ENCODE data around the gene SLC6A17.

SLC6A17 gene

GRCh38 chr1:110150330-110151174, at the start of gene SLC6A17:
Gene SLC6A17, plus strand, starts transcription at chr1:110150494. Its CDS starts 16,436 bp downstream, at chr1:110166930.
- DNase-seq = no peak

DNA sequence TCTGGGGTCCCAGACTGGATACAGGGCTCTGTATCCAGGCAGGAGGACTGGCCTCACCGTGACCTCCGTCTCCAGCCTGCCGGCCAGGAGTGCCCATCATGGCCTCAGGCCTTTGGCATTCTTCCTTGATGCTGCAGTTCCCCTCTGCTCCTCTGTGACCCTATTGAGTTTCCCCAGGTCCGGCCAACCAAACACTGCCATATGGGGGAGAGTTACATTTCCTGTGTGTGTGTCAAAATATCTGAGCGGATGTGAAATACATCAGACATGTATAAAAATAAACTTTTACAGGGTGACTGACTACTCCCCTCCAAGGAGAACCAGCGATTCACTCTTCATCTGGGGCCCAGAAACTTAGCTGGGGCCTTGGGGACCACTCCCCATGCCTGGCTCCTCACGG, 48.2 kb upstream of the SLC6A17 start:
- DNase-seq = no peak

- DNase-seq = peak; percentile 61
These were observed 44.0 kb upstream of the SLC6A17 start for GRCh38 chr1:110106013-110106941.

DNA sequence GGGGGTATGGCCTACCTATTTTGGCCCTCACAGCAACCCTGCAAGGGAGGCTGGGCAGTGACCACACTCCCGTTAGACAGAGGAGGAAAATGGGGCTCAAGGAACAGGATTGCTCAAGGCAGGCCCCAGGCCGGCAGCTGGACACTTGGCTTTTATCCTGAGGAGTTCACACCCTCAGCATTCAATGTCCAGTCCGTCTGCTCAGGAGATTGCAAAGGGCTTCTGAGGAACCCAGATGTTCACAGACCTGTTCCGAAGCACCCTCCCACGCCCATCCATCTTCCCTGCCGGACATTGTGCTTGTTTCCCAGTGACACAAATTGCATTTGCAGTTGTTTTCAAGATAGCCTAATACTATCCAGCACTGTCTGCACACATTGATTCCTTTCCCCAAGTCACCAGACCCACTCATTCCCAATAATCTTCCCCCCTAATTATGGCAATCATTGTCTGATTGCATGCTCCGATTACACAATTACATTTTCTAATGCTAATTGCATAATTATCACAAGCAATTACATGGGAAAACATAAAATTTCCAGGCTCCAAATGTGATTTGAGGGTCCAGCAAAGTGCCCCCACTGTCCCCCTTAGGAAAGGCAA, 42.3 kb upstream of the SLC6A17 start:
- DNase-seq = no peak

- no peak for DNase-seq
These were observed 39.2 kb upstream of the SLC6A17 start for GRCh38 chr1:110111081-110111480.

- no peak for DNase-seq
These were observed 38.2 kb upstream of the SLC6A17 start, which contains the start of gene UBL4B for GRCh38 chr1:110112143-110112542. Gene UBL4B, plus strand, starts transcription at chr1:110112443. Its CDS starts 92 bp downstream, at chr1:110112535.

DNA sequence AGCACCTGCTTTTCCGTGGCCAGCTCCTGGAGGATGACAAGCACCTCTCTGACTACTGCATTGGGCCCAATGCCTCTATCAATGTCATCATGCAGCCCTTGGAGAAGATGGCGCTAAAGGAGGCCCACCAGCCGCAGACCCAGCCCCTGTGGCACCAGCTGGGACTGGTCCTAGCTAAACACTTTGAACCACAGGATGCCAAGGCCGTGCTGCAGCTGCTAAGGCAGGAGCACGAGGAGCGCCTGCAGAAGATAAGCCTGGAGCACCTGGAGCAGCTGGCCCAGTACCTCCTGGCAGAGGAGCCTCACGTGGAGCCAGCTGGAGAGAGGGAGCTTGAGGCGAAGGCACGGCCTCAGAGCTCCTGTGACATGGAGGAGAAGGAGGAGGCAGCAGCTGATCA, 37.6 kb upstream of the SLC6A17 start:
- no peak for DNase-seq

- no peak for DNase-seq
These were observed 36.7 kb upstream of the SLC6A17 start for GRCh38 chr1:110113551-110113950.

DNA sequence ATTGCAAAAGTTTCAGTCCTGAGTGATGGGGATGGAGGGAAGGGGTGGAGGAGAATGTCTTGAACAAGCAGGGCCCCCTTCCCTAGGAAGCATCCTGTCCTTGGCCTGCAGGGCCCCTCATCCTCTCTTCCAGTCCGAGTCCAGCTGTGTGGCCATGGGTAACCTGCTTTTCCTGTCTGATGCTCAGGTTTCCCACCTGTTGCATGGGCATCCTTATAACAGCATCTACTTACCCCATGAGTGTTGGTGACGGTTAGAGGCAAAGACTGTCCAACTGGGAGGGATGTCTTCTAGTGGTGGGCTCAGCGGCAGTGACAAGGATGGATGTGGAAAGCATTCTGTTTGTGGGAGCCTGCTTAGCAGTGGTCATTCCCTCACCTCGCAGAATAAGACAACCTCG, 36.1 kb upstream of the SLC6A17 start:
- no peak for DNase-seq

DNA sequence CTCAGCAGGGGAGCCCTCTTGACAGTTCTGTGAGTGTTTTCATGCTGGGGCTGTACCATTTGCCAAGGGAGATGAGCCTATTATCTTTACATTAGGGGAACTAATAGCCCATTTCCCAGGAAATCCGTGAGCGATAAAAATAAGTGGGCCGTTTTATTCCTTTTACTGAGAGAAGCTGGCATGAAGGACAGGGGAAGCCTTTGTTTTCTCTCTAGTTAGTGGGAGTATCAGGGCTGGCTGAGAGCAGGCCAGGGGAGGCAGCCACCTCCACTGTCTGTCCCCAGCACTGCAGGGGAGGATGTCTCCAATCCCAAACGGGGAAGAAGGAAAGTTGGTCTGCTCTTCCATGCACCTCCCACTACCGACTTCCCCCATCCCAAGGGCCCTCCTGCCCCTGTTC, 35.5 kb upstream of the SLC6A17 start:
- DNase-seq = no peak

DNA sequence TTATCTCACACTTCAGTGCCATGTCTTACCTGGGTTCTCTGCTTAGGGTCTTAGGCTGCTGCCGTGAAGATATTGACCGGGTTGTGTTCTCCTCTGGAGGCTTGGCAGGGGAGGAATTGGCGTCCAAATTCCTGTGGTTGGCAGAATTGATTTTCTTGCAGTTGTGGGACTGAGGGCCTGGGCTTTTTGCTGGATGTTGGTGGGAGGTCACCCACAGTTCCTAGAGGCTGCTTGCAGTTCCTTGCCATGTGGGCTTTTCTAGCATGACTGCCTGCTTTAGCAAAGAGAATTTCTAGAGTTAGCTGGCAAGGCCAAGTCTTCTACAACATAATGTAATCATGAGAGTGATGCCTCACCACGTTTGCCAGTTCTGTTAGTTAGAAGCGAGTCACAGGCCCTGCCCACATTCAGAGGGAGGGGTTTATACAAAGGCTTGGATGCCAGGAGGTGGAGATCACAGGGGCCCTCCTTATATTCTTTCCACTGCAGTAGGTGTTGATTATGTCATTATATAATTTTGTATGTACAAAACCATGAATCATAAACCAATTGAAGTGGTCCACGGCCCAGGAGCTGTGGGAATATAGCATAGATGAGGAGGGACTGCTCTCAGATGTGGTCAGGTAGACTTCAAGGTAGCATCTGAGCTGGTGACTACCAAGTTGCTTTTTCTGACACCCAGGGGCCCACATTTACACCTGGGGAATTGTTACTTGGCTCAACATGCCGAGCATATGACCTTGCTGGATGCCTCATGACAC, 31.5 kb upstream of the SLC6A17 start:
- no peak for DNase-seq

DNA sequence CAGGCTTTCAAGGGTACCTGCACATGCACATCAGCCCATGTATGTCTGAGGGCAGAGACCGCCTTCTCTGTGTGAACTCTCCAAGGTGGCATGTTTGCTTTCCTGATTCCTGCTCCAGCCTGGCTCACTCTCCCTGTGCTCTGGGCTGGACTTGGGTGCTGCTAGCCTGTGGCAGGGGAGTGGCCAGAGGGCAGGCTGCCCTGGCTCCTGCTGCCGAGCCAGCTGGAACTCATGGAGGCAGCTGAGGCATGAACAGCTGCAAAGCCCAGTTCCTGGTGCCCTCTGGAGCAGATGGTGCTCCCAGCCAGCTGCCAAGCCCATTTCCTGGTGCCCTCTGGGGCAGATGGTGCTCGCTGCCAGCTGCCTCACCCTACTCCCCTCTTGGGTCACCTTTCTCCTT, 30.5 kb upstream of the SLC6A17 start:
- DNase-seq = no peak

DNA sequence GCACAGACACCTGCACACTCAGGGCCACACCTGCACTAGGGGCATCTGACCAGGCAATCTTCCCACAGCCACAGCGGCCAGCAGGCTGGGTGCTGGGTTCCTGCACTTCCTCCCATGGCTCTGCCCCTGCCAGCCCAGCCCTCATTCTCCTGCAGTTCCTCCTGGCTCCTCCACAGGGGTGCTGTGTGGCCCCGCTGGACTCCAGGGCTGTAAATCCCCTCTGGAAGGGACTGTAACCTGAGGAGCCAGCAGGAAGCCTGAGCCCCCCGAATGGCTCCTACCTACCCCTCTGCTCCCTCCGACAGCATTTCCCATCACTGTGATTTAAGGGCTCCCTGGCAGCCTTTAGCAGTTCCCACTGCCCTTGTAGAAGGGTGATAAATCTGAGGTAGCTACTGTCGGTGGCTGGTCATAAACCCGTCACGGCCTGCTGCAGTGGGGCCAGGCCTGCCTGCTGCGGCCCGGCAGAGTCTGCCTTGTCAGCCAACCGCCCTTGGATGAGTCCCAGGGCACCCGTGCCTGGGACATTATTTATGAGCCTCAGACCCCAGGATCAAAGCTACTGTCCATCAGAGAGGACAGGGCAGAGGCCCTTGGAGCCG, 29.2 kb upstream of the SLC6A17 start:
- DNase-seq = no peak

- no peak for DNase-seq
These were observed 27.1 kb upstream of the SLC6A17 start for GRCh38 chr1:110123224-110123623.

DNA sequence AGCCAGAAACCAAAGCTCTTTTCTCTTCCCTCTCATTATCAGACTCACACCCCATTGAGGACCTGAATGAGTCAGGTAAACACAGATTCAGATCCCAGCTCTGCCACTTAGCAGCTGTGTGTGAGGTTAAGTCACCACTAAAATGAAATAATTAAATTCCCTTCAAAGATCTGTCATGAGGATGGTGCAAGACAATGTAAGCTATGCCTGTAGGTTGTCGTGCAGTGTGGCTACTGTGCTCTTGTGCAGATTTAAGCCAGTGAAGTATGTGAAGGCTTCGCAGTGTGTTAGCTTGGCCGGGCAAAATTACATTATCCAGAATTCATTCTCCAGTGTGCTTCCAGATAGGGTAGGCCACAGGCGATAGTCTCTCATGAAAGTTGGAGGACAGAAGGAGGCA, 24.5 kb upstream of the SLC6A17 start:
- DNase-seq = no peak

DNA sequence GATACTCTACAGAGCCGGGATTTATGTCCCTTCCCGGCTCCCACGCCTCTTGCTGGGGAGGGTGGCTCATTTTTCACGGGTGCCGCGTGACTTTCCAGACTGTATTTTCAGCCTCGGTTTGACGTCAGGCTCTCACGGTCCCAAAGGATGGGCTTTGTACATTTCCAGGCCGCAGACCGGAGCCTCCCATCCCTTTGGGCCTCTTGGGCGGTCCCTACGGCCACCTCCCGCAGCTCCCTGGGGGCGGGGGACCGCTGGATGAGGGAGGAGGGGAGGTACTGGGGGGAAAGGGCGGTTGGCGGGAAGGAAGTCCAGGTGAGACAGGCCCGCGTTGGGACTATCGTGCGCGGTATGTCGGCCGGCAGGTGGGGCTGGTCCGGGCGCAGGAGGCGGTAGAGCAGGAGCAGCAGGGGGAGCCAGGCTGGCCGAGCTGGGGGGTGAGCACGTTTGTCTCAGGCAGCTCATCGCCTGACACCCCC, 20.1 kb upstream of the SLC6A17 start:
- no peak for DNase-seq

GRCh38 chr1:110130989-110131388, 19.3 kb upstream of the SLC6A17 start:
- DNase-seq = no peak

GRCh38 chr1:110132682-110133081, 17.6 kb upstream of the SLC6A17 start:
- DNase-seq = no peak

- no peak for DNase-seq
These were observed 16.9 kb upstream of the SLC6A17 start for GRCh38 chr1:110133436-110133835.

GRCh38 chr1:110134050-110134595, 16.2 kb upstream of the SLC6A17 start:
- no peak for DNase-seq

- no peak for DNase-seq
These were observed 15.0 kb upstream of the SLC6A17 start for GRCh38 chr1:110135246-110135645.

DNA sequence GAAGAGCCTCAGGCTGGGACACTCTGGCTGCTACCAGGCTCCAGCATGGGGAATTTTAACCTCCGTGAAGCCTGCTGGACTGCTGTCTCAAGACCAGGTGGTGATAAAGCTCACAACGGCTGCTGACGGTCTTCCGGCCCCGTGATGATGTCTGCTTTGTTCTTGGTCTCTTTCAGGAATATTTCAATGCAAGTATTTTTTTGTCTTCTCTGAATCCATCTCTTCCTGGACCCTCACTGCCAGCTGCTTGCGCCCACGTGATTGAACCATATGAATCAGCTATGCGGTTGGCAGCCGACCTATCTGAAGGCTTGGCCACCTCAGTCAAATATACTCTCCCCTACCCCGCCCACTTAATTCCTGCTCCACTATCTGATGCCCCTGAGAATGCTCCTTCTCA, 14.6 kb upstream of the SLC6A17 start:
- DNase-seq = no peak
